HG02870 (cell line): ENCODE measurements around the gene CD79A.

Experiments used
- ATAC-seq: cut with Tn5 transposase; IDR thresholded peaks from one replicate; pipeline ENCODE4 v1.9.1; 2021; ENCODE audit warnings: mild to moderate bottlenecking, moderate library complexity; ENCODE audit not compliant: unreplicated experiment

CD79A gene

GRCh38 chr19:41929536-41930071 is 52.5 kb downstream of the CD79A start:
- no peak for ATAC-seq

GRCh38 chr19:41930322-41930722 is 53.2 kb downstream of the CD79A start:
- ATAC-seq, result no peak
